Activated CD4-positive, alpha-beta T cell treated with anti-CD3 and anti-CD28 coated beads, Interleukin-2, amount 10 ng/mL, durations not matched to agents 24 days and 14 days (primary cell): ENCODE results near the gene OGDHL. TPM values are rescaled to one million over a fixed set of nuclear protein-coding genes. Genes with fewer than 3 reads are reported as not detected.
A peak's percentile ranks its signal among the peaks of the same experiment; 100 is the strongest.
"Not testable (repeated sequence)": the region's sequence is repeated elsewhere in the genome, so short reads cannot be mapped to it uniquely, and the experiment has no call there.

ENCODE experiments used
- DNase-seq: peaks from one replicate; pipeline ENCODE4 v3.0.0; 2022
- H3K27ac Mint-ChIP-seq: one replicate; pipeline ENCODE4 v1.8.0; 2022; ENCODE audit warnings: mild to moderate bottlenecking, mixed read lengths
- H3K27me3 Mint-ChIP-seq: one replicate; pipeline ENCODE4 v1.8.0; 2022; ENCODE audit warnings: mixed read lengths
- H3K36me3 Mint-ChIP-seq: one replicate; pipeline ENCODE4 v1.8.0; 2022; ENCODE audit warnings: low read depth, mild to moderate bottlenecking, mixed read lengths
- H3K4me1 Mint-ChIP-seq: one replicate; pipeline ENCODE4 v1.8.0; 2021; ENCODE audit warnings: mixed read lengths
- H3K4me3 Mint-ChIP-seq: one replicate; pipeline ENCODE4 v1.8.0; 2022; ENCODE audit warnings: mild to moderate bottlenecking, moderate library complexity, mixed read lengths
- H3K9me3 Mint-ChIP-seq: one replicate; pipeline ENCODE4 v1.8.0; 2021; ENCODE audit warnings: mixed read lengths
- intact Hi-C: fragments of 100-400 bp; cut with micrococcal nuclease; formaldehyde crosslinking; loops from one replicate; pipeline ENCODE4 v1.15.1; 2023
- total RNA-seq: library from RNA; stranded (reverse); gene quantifications from 2 replicates; pipeline ENCODE4 v1.2.3, GENCODE V29; 2022

The OGDHL gene
- total RNA-seq, 1 donor from 2014 or later: 0.89 TPM

DNA sequence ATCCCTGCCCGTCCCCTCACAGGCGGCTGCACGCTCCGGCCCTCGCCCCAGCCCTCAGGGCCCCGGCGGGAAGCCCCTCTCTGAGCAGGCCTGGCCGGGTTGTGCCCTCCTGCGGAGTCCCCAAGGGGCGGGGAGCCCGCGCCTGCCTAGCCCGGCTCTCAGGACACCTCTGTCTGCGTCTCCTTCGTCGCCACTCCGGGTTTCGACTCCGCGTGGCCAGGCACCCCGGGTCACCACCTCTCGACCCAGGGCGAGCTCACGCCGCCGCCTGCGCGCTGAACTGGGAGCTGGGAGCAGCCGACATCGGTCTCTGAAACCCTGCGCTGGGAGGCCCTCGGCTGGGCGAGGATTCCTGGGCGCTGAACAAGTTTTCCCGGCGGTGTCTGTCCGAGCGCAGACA lies 6.2 kb upstream of the OGDHL start:
- H3K4me1 Mint-ChIP-seq: no peaks in the 10 kb centered on the region
- H3K27me3 Mint-ChIP-seq: peaks cover 42% of the 10 kb centered on the region
- H3K9me3 Mint-ChIP-seq: no peaks in the 10 kb centered on the region
- H3K27ac Mint-ChIP-seq: no peak overlapping the region
- H3K36me3 Mint-ChIP-seq: no peaks in the 10 kb centered on the region
- DNase-seq: no peak
- no peak overlapping the region for H3K4me3 Mint-ChIP-seq
- intact Hi-C loops: loop anchor here (10.0 kb wide), 1 partner anchor 374 kb away; the partner anchor contains the start of gene DRGX

DNA sequence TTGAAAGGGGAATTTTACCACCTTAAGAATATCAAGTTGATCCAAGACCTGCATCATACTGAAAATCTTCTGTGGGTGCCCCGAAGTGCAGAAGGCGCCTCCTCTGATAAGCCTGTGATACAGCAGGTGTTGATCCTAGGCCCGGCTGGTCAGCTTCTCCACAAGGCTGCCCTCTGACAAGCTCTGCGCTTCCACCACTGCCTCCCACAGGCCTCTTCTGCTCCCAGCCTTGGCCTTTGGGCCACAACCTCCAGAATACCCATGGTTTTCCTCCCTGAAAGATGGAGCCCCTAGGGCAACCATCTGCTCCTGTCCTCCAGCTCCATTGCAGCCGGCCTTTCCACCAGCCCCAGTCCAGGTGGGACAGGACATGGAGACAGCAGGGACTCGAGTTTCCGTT lies 5.6 kb upstream of the OGDHL start:
- H3K4me1 Mint-ChIP-seq: no peaks in the 10 kb centered on the region
- H3K27me3 Mint-ChIP-seq: peaks cover 43% of the 10 kb centered on the region
- no peaks in the 10 kb centered on the region for H3K9me3 Mint-ChIP-seq
- no peak overlapping the region for H3K4me3 Mint-ChIP-seq
- DNase-seq: no peak
- no peaks in the 10 kb centered on the region for H3K36me3 Mint-ChIP-seq
- H3K27ac Mint-ChIP-seq: no peak overlapping the region
- intact Hi-C loops: loop anchor here (10.0 kb wide), 1 partner anchor 373 kb away; the partner anchor contains the start of gene DRGX

DNA sequence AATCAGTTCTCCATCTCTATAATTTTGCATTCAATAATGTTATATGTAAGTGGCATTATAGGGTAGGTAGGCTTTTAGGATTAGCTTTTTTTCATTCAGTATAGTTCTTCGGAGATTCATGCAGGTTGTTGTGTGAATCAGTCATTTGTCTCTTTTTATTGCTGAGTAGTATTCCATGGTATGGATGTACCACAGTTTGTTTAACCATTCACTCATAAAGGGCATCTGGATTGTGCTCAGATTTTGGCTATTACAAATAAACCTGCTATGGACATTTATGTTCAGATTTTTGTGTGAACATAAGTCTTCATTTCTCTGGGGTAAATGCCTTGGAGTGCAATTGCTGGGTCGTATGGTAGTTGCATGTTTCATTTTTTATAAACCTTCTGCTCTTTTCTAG lies 4.4 kb upstream of the OGDHL start:
- no peak for DNase-seq
- Mint-ChIP-seq H3K4me3 (no peak overlapping the region), H3K27me3 (peaks cover 38% of the 10 kb centered on the region), H3K9me3 (no peaks in the 10 kb centered on the region), H3K4me1 (peaks cover 2% of the 10 kb centered on the region), H3K36me3 (no peaks in the 10 kb centered on the region), H3K27ac (no peak overlapping the region)
- intact Hi-C loops: loop anchor here (10.0 kb wide), 1 partner anchor 372 kb away; the partner anchor contains the start of gene DRGX

DNA sequence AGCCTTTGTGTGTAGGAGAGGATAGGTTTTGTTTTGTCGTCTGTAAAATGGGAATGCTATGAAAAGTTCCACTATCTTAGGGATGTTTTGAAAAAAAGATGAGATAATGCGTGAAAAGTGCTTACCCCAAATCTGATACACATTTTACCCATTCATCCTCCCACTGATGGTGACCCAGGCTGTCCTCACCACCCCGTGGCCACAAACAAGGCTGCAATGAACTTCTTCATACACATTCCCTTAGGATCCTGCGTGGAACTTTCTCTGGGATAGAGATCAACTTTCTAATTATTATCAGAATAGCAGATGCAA lies 399 bp upstream of the OGDHL start:
- intact Hi-C loops: loop anchor here (2.0 to 10.0 kb wide), 2 partner anchors 156 to 368 kb away; partner anchors contain the start of gene DRGX
- no peaks in the 10 kb centered on the region for H3K9me3 Mint-ChIP-seq
- H3K4me1 Mint-ChIP-seq: peaks cover 2% of the 10 kb centered on the region
- no peak for DNase-seq
- peak overlapping the region; percentile 13 for H3K4me3 Mint-ChIP-seq
- no peaks in the 10 kb centered on the region for H3K36me3 Mint-ChIP-seq
- H3K27ac Mint-ChIP-seq: no peak overlapping the region
- peaks cover 25% of the 10 kb centered on the region for H3K27me3 Mint-ChIP-seq

DNA sequence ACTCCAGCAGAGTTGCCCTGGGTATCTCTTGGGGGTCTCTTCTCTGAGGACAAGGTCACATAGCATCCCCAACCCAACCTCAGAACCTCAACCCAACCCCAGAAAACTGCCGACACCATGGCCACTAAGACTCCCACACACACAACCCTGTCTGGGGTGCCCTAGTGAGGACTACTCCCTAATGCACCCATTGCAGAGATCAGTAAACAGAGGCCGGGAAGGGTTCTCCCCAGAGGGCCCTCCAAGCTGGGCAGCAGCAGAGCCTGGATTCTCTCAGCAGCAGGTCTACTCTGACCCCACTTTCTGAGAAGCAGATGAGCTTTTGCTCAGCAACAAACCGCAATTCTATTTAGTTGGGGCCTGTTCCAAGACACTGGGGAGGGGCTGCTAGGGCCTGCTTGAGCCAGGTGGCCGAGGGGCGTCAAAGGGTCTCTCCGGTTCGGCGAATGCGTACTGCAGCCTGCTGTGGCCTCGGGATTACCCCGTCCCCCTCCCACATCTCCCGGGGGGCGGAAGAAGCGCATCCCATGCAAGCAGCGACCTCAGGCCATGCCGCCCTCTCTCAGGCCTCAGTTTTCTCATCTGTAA lies 828 bp downstream of the OGDHL start:
- Mint-ChIP-seq H3K27ac (no peak overlapping the region), H3K36me3 (no peaks in the 10 kb centered on the region)

DNA sequence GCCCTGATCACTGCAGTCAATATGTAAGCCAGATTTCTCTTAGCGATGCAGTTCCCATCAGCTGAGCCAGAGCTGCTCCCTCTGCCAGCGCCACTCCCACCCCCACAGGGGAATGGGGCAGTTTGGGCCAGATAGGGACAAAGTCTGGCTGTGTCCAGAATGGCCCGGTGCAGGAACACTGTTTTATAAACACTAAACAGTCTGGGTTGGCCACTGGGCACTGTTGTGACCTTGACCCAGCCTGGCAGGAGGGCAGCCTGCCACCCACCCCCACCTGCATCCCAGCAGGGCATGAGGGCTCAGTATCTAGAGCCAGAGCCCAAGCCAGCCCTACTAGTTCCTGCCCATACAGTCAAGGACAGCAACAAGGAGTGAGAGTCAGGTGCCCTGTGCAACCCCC lies 1.3 kb downstream of the OGDHL start:
- no peak for DNase-seq
- Mint-ChIP-seq H3K27me3 (peaks cover 14% of the 10 kb centered on the region), H3K4me3 (no peak overlapping the region), H3K4me1 (peaks cover 2% of the 10 kb centered on the region), H3K27ac (no peak overlapping the region), H3K36me3 (no peaks in the 10 kb centered on the region), H3K9me3 (no peaks in the 10 kb centered on the region)
- intact Hi-C loops: loop anchor here (10.0 kb wide), 1 partner anchor 366 kb away; the partner anchor contains the start of gene DRGX

More for the DNA sequence above, 828 bp downstream of the OGDHL start:
- no peak for DNase-seq
- Mint-ChIP-seq H3K4me3 (peak overlapping the region; percentile 19), H3K9me3 (no peaks in the 10 kb centered on the region), H3K27me3 (peaks cover 15% of the 10 kb centered on the region), H3K4me1 (peaks cover 2% of the 10 kb centered on the region)
- intact Hi-C loops: loop anchor here (10.0 kb wide), 1 partner anchor 366 kb away; the partner anchor contains the start of gene DRGX

DNA sequence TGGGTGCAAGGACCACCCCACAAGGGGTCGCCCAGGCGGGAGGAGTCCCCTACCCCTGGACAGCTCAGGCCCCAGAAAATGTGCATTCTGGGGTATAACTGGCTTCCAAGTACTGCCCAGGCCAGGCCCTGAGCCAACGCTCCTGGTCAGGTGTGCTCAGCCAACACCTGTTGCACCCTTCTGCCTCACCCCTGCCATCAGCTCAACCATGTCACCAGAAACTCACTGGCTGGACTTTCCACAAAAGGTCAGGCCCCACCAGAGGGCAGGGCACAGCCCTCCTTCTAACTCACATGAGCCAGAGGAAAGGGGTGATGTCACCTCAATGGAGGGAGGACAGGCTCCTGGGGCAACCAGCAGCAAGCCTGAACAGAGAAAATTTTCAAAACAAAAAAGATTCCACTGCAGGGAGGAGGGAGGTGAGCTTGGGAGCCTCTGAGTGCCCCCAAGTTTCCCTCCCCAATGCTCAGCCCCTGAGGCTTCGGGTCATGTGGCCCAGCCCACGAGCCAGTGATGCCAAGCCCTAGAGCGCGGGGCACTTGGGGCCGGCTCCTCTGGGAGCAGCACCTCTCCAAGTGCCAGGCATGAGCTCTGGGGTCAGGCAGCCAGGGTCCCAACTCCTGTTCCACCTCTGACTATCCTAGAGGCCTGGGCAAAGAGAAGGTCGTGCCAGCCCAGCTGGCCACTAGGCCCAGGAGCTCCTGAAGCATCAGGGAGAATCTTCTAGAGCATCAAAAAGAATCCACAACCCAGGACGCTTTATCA lies 2.2 kb downstream of the OGDHL start:
- Mint-ChIP-seq H3K9me3 (no peaks in the 10 kb centered on the region), H3K27me3 (peaks cover 14% of the 10 kb centered on the region), H3K27ac (no peak overlapping the region), H3K4me1 (peaks cover 2% of the 10 kb centered on the region), H3K36me3 (no peaks in the 10 kb centered on the region), H3K4me3 (no peak overlapping the region)
- intact Hi-C loops: loop anchor here (10.0 kb wide), 1 partner anchor 365 kb away; the partner anchor contains the start of gene DRGX
- no peak for DNase-seq

DNA sequence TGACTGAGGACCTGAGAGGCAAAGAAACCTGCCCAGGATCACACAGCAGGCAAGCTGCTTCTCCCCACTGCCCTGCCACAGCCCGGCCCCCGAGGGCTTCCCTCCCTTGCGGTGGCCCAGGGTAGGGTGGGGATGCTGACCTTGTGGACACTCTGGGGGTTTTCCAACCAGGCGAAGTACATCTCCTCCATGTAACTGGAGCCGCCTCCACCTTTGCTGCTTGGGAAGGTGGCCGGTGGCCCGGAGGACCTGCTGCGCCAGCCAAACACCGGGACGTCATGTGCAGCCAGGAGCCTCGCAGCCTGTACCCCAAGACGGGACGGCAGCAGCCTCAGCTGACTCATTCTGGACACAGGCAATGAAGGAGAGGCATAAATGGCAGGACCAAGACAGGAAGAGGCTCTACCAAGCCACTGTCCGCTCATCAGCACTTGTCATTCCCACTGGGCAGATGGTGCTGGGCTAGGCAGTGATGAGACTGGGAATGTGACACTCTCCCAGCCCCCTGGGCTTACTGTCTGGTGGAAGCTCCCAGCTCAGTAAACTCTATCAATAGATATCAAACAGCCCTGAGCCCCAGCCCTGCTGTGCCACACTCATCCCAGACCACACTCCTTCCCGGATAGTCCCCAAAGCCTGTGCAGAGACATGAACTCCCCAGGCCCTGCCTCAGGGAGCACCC lies 3.7 kb downstream of the OGDHL start:
- no peaks in the 10 kb centered on the region for H3K9me3 Mint-ChIP-seq
- H3K27ac Mint-ChIP-seq: no peak overlapping the region
- H3K4me3 Mint-ChIP-seq: no peak overlapping the region
- no peaks in the 10 kb centered on the region for H3K36me3 Mint-ChIP-seq
- intact Hi-C loops: no loop called here
- peaks cover 12% of the 10 kb centered on the region for H3K27me3 Mint-ChIP-seq
- peaks cover 2% of the 10 kb centered on the region for H3K4me1 Mint-ChIP-seq
- DNase-seq: no peak

DNA sequence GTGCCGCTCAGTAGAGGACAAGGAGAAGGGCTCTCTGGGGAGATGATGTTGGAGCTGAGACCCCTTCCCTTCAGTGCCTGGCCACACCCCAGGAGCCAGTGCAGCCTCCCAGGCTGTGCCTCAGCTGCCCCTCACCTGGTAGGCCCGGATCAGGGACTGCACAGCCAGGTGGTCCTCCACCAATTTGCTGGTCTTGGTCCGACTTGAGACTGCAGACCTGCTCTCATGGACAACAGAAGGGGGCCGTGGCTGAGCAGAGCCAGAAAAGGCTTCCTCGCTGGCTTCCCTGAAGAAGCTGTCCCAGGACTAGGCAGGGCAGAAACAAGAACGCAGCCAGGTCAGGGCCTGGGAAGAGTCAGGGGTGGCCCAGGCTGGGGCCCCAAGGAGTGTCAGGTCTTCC lies 5.5 kb downstream of the OGDHL start:
- Mint-ChIP-seq H3K27ac (no peak overlapping the region), H3K36me3 (no peaks in the 10 kb centered on the region), H3K4me3 (no peak overlapping the region), H3K27me3 (peaks cover 3% of the 10 kb centered on the region), H3K4me1 (no peaks in the 10 kb centered on the region), H3K9me3 (no peaks in the 10 kb centered on the region)
- DNase-seq: no peak
- intact Hi-C loops: no loop called here

DNA sequence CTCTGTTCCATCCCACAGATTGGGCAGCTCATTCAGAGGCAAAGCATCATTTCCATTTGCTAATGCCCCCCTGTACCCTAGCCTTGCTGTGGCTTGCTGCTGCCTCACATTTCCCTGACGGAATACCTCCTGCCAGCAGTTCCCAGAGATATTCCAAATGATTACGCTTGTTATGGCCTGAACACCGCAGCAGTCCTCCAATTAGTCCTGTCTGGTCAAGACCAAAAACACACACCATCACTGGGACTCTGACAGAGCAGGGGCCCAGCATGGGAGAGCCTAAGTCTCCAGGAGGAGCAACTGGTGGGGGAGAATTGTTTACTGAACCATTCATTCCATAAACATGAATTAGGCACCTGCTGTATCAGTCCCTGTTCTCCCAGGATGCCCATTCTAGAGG lies 6.1 kb downstream of the OGDHL start:
- Mint-ChIP-seq H3K9me3 (no peaks in the 10 kb centered on the region), H3K36me3 (no peaks in the 10 kb centered on the region), H3K27ac (no peak overlapping the region), H3K4me1 (no peaks in the 10 kb centered on the region), H3K27me3 (peaks cover 1% of the 10 kb centered on the region), H3K4me3 (no peak overlapping the region)
- intact Hi-C loops: no loop called here
- DNase-seq: no peak

DNA sequence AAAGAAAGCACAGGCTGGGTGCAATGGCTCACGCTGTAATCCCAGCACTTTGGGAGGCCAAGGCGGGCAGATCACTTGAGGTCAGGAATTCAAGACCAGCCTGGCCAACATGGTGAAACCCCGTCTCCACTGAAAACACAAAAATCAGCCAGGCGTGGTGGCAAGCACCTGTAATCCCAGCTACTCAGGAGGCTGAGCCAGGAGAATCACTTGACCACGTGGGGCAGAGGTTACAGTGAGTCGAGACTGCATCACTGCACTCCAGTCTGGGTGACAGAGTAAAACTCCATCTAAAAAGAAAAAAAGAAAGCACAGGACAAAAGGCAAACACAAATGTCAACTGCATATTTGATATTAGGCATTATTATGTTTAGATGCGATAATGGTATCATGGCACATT lies 7.2 kb downstream of the OGDHL start:
- H3K9me3 Mint-ChIP-seq, intact Hi-C loops, H3K4me1 Mint-ChIP-seq, H3K36me3 Mint-ChIP-seq, DNase-seq, H3K27ac Mint-ChIP-seq, H3K4me3 Mint-ChIP-seq, H3K27me3 Mint-ChIP-seq: not testable (repeated sequence)

DNA sequence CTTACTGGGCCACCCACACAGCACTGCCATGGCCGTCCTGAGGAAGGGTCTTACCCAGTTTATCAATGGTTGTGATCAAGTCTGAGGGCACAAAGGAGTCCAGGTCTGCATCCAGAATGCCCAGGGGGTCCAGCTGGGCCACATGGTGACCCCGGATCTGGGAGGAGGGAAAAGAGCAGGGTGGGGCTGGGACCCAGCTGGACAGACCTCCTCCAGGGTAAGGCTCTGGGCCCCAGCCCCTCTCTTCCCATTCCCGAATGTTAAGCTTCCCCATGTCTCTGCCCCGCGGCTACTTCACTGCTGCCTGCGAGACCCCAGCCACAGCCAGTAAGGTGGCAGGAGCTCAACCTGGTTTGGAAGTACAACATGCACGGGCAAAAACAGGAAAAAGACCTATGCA lies 9.5 kb downstream of the OGDHL start:
- H3K27me3 Mint-ChIP-seq: no peaks in the 10 kb centered on the region
- H3K36me3 Mint-ChIP-seq: no peaks in the 10 kb centered on the region
- no peaks in the 10 kb centered on the region for H3K4me1 Mint-ChIP-seq
- no peak overlapping the region for H3K4me3 Mint-ChIP-seq
- no peaks in the 10 kb centered on the region for H3K9me3 Mint-ChIP-seq
- intact Hi-C loops: no loop called here
- DNase-seq: no peak
- H3K27ac Mint-ChIP-seq: no peak overlapping the region

DNA sequence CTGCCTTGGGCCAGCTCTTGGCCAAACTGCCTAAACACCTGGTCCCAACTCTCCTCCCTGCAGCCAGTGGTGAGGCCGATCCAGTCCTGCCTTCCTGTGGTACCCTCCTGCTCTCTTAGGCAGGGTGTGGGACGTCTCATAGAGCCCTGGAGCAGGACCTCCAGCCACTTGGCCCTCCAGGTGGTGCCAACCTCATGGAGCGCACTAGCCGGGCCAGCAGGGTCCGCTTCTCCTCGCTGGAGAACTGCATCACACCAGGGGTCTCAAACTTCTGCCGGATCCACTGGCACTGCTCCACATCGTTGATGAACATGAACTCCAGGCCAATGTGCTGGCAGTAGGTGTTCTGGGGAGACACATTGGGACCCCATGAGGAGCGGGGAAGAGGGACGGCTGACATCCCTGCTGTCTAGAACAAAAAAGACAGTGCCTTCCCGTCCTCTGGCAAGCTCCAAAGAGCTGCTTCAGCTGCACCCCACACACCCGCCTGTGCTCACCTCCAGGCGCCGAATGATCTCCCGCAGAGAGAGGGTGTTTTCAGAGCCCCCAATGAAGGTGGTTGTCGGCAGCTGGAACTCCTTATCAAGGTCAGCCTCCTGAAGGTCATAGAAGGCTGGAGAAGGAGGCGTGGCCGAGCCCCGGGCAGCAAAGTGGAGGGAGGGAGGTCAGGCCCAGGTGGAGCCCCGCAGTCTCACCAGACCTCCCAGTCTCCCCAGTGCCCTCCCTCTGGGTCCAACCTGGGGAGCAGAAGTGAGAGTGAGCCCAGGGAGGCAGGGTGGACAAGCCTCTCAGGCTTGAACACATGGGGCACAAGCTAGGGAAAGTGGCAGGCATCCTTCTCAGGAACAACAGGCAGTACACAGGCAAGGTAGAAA lies 10.2 kb downstream of the OGDHL start:
- DNase-seq: no peak
- H3K36me3 Mint-ChIP-seq: no peaks in the 10 kb centered on the region
- H3K9me3 Mint-ChIP-seq: no peaks in the 10 kb centered on the region
- no peaks in the 10 kb centered on the region for H3K4me1 Mint-ChIP-seq
- H3K27me3 Mint-ChIP-seq: no peaks in the 10 kb centered on the region
- H3K4me3 Mint-ChIP-seq: no peak overlapping the region
- no peak overlapping the region for H3K27ac Mint-ChIP-seq
- intact Hi-C loops: no loop called here
